HUDEP-2 (cell line): ENCODE data around the gene ZDHHC19.
A peak's percentile ranks its signal among the peaks of the same experiment; 100 is the strongest.
"Not testable (repeated sequence)": the region's sequence is repeated elsewhere in the genome, so short reads cannot be mapped to it uniquely, and the experiment has no call there.

ENCODE experiments used
- DNase-seq, 76 experiments: peaks; one replicate each; lab custom pipeline; 2025; ENCODE audit not compliant: unreplicated experiment in 76 of 76; lab: John Stamatoyannopoulos, UW

The ZDHHC19 gene

DNA sequence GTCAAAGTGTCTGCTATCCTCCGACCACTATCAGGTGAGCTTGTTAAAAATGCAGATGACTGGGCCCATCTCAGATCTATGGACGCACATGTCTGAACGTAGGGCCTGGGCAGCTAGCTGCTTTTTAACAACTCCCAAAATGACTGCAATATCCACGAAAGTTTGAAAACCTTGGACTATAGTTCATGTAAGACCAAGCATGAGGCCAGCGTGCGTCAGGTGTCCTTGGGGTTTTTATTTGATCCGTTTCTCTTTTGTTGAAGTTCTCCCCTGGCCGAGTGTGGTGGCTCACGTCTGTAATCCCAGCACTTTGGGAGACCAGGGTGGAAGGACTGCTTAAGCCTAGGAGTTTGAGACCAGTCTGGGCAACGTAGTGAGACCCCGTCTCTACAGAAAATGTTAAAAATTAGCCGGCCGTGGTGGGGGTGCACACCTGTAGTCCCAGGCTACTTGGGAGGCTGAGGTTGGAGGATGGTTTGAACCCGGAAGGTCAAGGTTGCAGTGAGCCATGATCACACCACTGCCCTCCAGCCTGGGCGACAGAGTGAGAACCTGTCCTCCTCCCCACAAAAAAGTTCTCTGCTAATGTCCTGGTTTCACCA, 14.7 kb upstream of the ZDHHC19 start:
- DNase-seq = no peak

DNA sequence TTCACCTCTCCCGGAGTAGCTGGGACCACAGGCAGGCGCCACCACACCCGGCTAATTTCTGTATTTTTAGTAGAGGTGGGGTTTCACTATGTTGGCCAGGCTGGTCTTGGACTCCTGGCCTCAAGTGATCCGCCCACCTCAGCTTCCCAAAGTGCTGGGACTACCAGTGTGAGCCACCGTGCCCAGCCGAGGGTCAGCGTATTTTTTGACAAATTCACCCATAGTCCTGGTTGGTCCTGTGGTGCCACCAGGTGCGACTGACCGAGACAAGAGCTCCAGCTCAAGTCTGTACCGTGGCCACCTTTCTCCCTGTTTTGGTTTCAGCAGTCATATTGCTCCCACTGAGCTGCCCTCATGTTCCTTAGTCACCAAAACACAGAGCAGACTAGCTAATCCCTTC, 13.9 kb upstream of the ZDHHC19 start:
- no peak for DNase-seq

DNA sequence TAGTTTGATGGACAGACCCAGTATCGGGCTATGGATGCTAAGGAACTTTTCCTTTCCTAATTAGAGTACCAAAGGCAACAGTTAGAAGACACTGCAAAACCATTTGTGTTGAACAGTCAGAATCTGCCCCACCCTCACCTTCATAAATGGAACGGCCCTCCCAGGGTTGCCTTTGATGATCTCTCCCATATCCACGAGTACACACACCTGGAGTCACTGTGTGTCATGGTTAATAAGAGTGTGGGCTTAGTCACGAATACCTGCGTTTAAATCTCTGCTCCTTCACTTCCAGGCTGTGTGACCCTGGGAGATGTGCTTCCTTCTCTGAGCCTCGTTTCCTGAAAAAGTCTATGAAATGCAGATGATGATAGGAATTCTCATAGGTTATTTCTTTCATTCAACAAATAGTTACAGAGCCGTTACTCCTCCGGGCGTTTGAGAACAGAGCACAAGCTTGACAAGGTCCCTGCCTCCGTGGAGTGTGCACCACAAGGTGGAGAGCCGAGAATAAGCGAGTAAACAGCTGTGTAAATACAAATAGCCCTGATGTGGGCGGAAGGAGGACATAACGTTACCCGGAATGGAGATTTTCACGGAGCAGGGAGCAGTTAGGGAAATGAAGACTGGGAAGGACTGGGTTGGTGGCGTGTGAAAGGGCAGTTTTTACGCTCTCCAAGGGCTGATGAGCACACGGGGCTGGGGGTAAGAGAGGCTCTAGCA, 11.8 kb upstream of the ZDHHC19 start:
- DNase-seq = no peak

DNA sequence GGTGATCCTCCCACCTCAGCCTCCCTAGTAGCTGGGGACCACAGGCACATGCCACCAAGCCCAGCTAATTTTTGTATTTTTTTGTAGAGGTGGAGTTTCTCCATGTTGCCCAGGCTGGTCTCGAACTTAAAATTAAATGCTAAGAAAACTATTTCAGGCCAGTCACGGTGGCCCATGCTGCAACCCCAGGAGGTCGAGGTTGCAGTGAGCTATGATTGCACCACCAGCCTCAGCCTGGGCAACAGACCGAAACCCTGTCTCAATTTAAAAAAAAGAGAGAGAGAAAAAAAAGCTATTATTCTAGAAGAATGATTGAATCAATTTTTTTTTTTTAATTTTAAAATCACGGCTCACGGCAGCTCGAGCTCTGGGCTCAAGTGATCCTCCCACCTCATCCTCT, 9.8 kb upstream of the ZDHHC19 start:
- DNase-seq = no peak

DNA sequence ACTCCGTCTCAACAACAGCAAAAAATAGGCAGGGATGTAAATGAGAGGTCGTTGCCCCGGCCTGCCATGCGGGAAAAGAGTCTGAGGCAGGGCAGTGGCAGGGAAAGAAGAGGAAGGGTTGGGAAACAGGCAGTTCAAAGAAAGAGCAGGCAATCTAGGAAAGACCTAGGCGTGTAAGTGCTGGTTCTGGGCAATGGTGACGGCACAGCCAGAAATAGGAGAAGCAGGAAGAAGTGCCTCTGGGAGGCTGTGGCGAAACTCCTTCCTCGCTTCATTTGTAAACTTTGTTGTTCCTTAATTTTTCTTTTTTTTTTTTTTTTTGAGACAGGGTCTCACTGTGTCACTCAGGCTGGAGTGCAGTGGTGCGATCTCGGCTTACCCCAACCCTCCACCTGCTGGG, 9.4 kb upstream of the ZDHHC19 start:
- no peak for DNase-seq

DNA sequence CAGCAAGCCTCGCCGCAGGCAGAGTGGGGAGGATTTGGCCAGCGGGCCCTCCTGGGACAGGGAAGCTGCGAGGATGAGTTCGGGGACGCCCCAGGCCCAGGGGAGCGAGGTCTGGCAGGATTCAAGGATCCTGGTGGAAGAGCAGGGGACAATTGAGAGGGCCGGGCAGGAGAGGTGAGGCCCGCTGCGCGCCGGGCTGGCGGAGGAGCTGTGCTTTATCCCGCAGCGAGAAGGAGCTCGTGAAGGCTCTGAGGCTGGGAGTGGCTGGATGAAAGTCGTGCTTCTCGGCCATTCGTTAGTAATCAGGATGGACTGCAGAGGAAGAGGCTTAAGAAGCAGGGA, 8.7 kb upstream of the ZDHHC19 start:
- DNase-seq = no peak

DNA sequence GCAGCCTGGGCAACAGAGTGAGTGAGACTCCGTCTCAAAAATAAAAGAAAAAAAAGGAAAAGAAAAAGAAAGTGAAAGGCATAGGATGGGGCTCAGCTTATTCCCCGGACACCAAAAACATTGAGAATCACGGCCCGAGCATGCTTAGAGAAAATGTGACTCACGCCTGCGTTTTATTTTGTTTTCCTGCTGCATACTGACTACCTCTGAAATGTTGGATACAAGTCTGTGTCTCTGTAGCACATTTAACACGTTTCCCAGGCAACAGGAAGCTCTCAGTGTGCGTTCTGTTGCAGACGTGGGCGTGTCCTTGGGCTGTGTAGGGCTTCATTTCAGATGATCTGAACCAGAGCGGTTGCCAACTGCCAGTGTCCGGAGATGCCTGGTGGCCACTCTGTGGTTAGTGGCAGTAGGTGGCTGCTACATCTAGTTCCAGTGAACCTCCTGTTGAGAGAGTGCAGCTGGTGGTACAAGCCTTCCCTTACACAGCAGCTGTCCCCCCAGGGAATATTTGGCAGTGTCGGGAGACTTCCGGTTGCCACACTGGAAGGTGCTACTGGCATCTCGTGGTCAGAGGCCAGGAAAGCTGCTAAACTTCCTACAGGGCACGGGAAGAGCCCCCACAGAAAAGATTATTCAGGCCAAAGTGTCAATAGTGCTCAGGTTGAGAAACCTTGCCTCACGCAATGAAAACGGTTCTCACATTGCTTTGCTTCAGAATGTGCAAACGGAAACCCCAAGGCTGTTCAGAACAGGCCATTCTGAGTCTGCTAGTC, 8.2 kb upstream of the ZDHHC19 start:
- DNase-seq = peak in 20 of 76 experiments; percentile 11 to 53 (median 18)

DNA sequence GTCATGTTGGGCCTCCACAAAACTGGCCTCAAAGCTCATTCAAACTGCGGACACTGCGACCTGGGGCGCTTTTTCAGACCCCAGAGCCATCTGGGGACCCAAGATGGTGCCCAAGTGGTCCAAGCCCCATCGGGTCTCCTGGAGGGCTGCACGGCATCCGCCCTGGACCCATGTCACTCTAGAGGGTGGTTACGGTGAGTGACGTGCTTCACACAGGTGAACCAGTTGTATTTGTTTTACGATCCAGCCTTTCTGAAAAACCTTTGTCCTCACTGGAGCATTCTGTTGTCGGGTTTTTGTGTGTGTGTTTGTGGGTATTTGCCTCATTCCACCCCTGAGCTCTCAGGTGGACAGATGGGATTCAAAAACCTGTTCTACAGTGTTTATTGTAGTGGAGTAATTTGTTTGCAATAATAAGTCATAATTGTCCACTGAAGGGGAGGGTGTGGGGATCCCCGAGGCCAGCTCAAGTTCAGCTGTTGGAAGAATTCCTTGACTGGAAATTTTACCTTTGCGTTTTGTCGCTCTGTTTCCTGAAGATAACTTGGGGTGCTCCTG, 7.0 kb upstream of the ZDHHC19 start:
- DNase-seq = no peak

DNA sequence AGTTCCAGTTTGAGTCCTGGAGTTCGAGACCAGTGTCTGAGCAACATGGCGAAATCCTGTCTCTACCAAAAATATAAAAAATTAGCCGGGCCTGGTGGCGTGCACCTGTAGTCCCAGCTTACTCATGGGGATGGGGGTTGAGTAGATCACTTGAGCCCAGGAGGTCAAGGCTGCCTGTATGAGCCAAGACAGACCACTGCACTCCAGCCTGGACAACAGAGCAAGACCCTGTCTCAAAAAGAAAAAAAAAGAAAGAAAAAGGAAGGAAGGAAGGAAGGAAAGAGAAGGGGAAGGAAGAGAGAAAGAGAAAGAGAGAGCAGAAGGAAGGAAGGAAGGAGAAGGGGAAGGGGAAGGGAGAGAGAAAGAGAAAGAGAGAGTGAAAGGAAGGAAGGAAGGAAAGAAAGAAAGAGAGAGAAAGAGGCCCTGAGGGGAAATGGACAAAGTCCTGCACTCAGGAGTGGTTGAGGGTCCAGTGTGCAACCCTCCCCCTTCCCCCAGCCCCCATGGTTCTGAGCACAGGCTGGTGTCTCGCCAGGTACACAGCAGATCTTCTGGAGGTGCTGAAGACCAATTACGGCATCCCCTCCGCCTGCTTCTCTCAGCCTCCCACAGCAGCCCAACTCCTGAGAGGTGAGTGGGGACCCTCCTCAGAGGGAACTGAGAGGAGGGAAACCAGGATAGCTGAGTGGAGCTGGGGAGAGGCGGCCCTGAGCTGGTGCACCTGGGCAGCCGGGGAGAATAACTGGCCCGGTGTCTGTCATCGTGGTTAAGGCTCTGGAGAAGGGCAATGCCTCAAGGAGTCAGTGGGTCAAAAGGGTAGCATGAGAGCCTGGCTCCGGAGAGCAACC, 6.3 kb upstream of the ZDHHC19 start:
- no peak for DNase-seq

DNA sequence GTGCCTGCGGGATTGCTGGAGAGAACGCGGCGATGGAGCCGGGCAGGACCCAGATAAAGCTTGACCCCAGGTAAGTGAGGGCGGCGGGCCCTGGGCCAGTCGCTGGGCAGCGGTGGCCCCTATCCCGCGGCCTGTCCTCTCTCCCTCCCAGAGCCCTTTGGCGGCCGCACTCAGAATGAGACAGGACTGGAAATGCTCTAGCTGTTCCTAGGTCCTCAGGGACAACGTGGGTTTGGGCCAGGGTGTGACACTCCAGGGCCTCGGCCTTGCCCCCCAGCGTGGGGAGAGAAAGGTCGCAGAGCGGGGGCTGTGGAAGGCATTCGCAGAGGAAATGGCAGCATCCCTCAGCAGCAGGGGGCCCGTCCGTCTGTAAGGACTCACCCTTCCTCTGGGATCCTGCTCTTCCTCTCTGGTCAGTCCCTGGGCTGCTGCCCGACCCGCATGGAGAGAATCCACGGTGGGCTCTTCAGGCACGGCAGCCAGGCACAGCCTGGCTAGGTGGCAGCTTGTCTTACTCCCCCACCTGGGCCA, 5.5 kb upstream of the ZDHHC19 start:
- no peak for DNase-seq

DNA sequence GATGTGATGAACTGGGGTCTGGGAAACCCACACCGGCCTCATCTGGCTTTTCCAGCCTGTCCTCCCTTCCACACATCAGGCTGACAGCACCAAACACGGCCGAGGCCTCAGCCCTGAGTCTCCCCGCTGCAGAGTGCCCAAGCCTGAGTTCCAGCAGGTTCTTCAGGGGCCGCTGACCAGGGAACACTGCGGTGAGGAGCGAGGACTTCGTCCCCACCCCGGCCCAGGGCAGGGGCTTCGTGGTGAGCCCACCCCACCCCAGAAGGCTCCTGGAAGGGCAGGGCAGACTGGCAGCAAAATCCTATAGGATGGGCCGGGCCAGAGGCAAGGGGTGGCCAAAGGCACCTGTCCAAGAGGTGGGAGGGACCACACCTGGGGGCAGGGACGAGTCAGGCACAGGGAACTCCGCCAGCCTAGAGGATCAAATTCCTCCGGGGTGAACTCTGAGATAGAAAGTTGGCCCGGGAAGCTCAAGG, 4.9 kb upstream of the ZDHHC19 start, which contains the start of gene SLC51A:
Gene SLC51A (plus strand): TSS at position 446 of the 476 bp plus-strand sequence. CDS start 179 bp downstream, outside the sequence.
- DNase-seq = no peak

DNA sequence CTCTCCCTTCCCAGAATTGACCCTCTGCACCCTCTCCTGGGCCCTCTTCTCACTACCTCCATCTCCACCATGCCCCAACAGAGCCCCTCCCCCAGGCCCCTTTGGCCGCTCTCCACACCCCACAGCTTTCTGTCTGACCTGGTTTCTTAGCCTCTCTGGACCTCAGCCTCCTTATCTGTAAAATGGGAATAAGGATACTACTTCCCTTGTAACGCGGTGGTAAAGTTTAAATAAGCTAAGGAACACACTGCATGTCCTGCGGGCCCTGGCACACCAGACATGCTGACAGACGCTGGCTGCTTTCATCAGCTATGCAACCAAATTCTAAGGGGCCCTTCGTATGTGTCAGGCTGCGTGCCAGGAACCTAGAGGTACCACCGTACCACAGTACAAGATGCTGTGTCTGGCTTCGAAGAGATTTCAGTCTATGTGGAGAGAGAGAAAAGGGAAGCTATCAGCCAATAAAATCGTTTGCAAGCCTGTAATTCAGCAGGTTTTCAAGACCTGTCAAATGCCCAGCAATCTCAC, 4.4 kb upstream of the ZDHHC19 start:
- DNase-seq = no peak

DNA sequence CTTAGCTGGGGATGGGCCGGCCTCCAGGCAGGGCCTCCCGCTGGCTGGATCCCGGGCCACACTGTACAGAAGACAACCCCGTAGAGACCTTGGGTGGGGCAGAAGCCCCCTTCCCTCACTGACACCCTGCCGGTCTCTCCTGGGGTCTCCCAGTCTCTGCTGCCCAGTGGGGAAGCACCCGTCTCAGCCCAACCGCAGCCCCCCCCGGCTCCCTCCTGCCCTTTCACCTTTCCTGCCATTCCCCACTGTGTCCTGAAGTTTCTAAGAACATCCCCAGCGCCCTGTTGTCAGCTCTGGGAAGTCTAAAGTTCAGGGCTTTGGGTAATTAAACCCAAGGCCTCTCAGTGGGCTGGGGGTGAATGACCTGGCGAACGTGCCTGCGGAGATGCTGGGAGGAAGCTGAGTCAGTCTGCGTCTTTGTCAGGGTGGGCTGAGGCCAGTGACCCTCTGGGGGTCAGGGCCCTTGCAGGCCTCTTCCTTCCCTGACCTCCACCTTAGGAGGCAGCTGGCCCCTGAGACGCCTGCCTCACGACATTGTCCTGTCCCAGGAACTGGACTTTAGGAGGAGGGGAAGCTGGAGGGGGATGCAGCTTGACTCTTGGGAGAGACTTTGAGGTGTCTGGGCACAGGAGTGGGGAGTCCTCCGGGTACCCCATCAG, 3.7 kb upstream of the ZDHHC19 start:
- no peak for DNase-seq

DNA sequence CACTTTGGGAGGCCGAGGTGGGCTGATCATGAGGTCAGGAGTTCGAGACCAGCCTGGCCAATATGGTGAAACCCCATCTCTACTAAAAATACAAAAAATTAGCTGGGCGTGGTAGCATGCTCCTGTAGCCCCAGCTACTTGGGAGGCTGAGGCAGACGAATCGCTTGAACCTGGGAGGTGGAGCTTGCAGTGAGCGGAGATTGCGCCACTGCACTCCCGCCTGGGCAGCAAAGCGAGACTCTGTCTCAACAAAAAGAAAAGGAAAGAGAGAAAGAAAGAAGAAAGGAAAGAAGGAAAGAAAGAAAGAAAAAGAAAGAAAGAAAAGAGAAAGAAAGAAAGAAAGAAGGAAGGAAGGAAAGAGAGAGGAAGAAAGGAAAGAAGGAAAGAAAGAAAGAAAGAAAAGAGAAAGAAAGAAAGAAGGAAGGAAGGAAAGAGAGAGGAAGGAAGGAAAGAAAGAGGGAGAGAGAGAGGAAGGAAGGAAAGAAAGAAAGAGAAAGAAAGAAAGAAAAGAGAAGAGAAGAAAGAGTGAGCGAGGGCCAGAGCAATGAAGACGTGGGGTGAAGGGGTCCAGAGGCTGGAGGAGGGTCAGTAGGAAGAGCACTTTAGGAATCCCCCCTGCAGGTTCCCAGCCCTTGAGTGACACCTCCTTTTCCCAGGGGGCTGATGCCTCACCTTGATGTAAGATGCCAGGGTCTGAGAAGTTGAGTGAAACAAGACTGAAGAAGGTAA, 1.1 kb downstream of the ZDHHC19 start:
- DNase-seq = not testable (repeated sequence)

DNA sequence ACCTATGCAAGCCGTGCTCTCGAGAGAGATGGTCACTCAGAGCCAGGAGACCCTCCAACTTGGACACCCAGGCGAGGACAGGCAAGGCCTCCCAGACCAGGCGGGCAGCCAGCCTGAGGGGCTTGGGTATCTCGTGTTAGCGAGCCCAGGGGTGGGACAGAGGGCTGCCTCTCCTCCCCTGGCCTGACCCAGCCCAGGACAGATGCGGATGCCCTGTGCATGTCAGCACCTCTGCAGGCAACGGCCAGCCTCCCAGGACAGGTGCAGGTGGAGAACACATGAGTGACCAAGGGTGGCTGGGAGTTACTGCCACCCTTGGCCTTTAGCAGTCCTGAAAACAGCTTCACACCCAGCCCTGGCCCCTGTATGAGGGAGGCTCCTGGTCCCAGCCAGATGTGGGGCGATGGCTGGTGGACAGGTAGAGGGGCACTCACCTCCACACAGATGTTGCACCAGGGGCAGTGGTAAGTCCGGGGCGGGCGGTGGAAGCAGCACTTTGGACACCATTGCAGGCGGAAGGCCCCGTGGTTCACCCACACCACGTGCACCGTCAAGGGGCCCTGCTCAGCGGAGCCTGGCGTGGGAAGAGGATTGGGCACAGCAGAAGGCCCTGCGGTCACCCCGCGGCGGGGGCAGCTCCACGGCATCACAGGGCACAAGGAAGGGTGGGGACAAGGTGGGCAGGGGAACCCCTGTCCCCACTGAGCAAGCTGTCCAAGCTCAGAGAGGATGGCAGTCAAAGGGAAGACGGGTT, 2.1 kb downstream of the ZDHHC19 start:
- DNase-seq = no peak

DNA sequence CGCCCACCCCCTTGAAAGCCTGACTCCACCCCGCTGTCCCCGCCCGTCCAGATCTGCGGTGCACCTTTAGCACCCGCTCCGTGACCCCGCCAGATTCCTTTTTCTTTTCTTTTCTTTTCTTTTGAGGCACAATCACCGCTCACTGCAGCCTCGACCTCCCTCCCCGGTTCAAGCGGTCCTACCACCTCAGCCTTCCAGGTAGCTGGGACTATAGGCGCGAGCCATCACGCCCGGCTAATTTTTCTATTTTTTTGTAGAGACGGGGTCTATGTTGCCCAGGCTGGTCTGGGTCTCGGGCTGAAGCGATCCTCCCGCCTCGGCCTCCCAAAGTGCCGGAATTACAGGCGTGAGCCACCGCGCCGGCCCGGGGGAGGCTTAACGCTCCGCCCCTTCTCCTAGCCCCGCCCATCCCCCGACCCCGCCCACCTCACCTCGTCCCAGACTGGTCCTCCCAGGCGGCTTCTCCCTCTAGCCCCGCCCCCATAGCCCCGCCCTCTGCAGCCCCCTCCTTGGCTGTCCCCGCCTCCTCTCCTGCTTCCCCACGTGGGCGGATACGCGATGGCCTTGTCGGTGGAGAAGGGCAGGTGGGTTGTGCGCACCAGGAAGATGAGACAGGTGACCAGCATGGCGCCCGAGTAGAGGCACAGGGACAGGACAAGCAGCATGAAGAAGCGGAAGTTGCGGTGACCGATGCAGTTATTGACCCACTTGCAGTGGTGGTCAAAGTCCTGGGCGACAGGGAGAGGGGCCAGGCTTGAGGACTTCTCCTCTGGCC, 3.2 kb downstream of the ZDHHC19 start:
- DNase-seq = peak in 43 of 76 experiments; percentile 10 to 75 (median 39)

DNA sequence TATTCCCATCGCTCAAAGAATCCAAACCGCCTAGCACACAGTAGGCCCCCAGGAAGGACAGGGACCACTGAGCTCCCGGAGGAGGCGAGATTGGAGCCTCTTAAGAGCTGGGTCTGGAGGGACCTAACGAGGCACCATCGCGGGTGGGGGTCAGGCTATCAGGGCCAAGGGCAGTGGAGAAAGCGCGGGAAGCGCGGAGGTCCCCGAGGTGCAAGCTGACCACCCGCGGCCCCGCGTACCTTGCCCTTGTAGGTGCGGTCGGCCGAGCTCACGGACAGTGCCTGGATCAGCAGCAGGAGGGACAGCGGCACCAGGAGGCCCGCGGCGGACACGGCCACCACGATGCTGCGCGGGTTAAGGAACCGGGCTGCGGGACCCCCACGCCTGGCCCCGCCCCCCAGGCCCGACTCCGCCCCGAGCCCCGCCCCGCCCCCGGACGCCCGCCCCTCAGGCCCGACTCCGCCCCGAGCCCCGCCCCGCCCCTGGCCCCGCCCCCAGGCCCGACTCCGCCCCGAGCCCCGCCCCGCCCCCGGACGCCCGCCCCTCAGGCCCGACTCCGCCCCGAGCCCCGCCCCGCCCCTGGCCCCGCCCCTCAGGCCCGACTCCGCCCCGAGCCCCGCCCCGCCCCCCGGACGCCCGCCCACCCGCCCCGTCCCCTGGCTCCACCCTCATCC, 3.9 kb downstream of the ZDHHC19 start:
- peak in 3 of 76 experiments; percentile 19 to 38 (median 34) for DNase-seq
